22Rv1 (cell line): ENCODE measurements around the gene STK33.

Source experiments
- CTCF ChIP-seq: fragments of 450-650 bp; IDR thresholded peaks from 2 replicates; pipeline ENCODE4 v1.5.1; 2017; ENCODE audit warnings: mild to moderate bottlenecking
- ZFX ChIP-seq: fragments of 450-650 bp; IDR thresholded peaks from 2 replicates; pipeline ENCODE4 v1.6.1; 2017; ENCODE audit warnings: antibody characterized with exemption, borderline replicate concordance

GRCh38 chr11:8361664-8362210 lies 232.3 kb downstream of the STK33 start:
- TF ChIP-seq CTCF (no peak), ZFX (no peak)
